Panc1 (cell line): ENCODE data around the gene UGT1A7. TPM values are rescaled to one million over a fixed set of nuclear protein-coding genes. Genes with fewer than 3 reads are reported as not detected.

Experiments used
- ATAC-seq: fragments of 200-7000 bp; cut with Tn5 transposase; 2 replicates; pipeline ENCODE4 v1.9.1; 2020; ENCODE audit warnings: mild to moderate bottlenecking, moderate library complexity
- BruUV-seq: library from RNA; stranded (reverse); fragments of 400-500 nt; replicated peaks from 2 replicates; lab custom pipeline; 2021; lab: Mats Ljungman, UMichigan
- CTCF ChIA-PET: fragments of 300-600 bp; sonication (Branson Sonifier 250); formaldehyde crosslinking; loops from one replicate; lab custom pipeline; 2022; ENCODE audit warnings: antibody characterized with exemption; lab: Charles Lee
- POLR2A ChIA-PET: fragments of 300-600 bp; sonication (Branson Sonifier 250); formaldehyde crosslinking; loops from one replicate; lab custom pipeline; 2022; ENCODE audit warnings: antibody characterized with exemption; lab: Charles Lee
- DNase-seq: peaks from one replicate; pipeline ENCODE4 v3.0.0-alpha.2; 2010; ENCODE audit warnings: low read depth, low spot score
- H3K27ac ChIP-seq: 2 replicates; pipeline ENCODE4 v1.5.1; 2011; ENCODE audit warnings: mild to moderate bottlenecking, low read length, inconsistent platforms
- H3K27me3 ChIP-seq: fragments of 200-500 bp; sonication (Bioruptor generic); 2 replicates; pipeline ENCODE4 v1.6.0; 2014; ENCODE audit warnings: low read length, inconsistent platforms; ENCODE audit not compliant: control insufficient read depth, insufficient read depth
- H3K36me3 ChIP-seq: fragments of 200-500 bp; sonication (Bioruptor generic); 2 replicates; pipeline ENCODE4 v1.5.1; 2014; ENCODE audit warnings: inconsistent platforms, mild to moderate bottlenecking, low read length, moderate library complexity; ENCODE audit not compliant: control insufficient read depth, insufficient read depth
- H3K4me1 ChIP-seq: 2 replicates; pipeline ENCODE4 v1.5.1; 2011; ENCODE audit warnings: inconsistent platforms, mild to moderate bottlenecking, low read length, moderate library complexity; ENCODE audit not compliant: control insufficient read depth, insufficient read depth
- H3K4me3 ChIP-seq, 2 experiments: 2 replicates each; pipeline ENCODE4 v1.5.1; 2011 to 2012; ENCODE audit warnings: low read depth in 2 of 2, low read length in 2 of 2, mild to moderate bottlenecking in 2 of 2, inconsistent platforms in 1 of 2, moderate library complexity in 1 of 2
- H3K9me3 ChIP-seq: fragments of 200-500 bp; sonication (Bioruptor generic); 2 replicates; pipeline ENCODE4 v1.5.1; 2014; ENCODE audit warnings: low read depth, mild to moderate bottlenecking, inconsistent platforms, low read length, moderate library complexity; ENCODE audit not compliant: control insufficient read depth, insufficient read depth
- POLR2AphosphoS5 ChIP-seq: IDR thresholded peaks from 2 replicates; pipeline ENCODE4 v1.6.1; 2012; ENCODE audit warnings: mild to moderate bottlenecking, low read depth, low read length, moderate library complexity
- SIN3A ChIP-seq: IDR thresholded peaks from 2 replicates; pipeline ENCODE4 v1.6.1; 2012; ENCODE audit warnings: low read depth, mild to moderate bottlenecking, low read length, moderate library complexity, borderline replicate concordance; ENCODE audit not compliant: insufficient read depth
- TCF7L2 ChIP-seq: IDR thresholded peaks from 2 replicates; pipeline ENCODE4 v1.6.1; 2011; ENCODE audit warnings: mild to moderate bottlenecking, low read depth, low read length, inconsistent platforms
- in situ Hi-C: cut with HindIII; loops from 2 replicates; pipeline ENCODE4 v1.10.0; 2016; ENCODE audit warnings: low sequenced_read_pairs, low pct_unique_long_range_greater_than_20kb
- intact Hi-C: fragments of 100-400 bp; cut with micrococcal nuclease; formaldehyde crosslinking; loops from one replicate; pipeline ENCODE4 v1.10.0; 2022; ENCODE audit not compliant: unreplicated experiment
- total RNA-seq: library from RNA; stranded (reverse); gene quantifications from one replicate; pipeline ENCODE4 v1.2.1, GENCODE V29; 2021; ENCODE audit not compliant: unreplicated experiment
- TF ChIP-seq, protein P1 (sequence below): fragments of 450-650 bp; IDR thresholded peaks from 2 replicates; pipeline ENCODE4 v1.5.1; 2017; ENCODE audit warnings: mild to moderate bottlenecking
- TF ChIP-seq, protein P2 (sequence below), 2 experiments: IDR thresholded peaks; 2 replicates each; pipeline ENCODE4 v1.6.1; 2011 to 2012; ENCODE audit warnings: low read depth in 2 of 2, control low read depth in 1 of 2, low read length in 1 of 2, mild to moderate bottlenecking in 1 of 2, moderate library complexity in 1 of 2; ENCODE audit not compliant: insufficient read depth in 1 of 2

The UGT1A7 gene
- total RNA-seq, 1 experiment from 2014 or later, result not detected

DNA sequence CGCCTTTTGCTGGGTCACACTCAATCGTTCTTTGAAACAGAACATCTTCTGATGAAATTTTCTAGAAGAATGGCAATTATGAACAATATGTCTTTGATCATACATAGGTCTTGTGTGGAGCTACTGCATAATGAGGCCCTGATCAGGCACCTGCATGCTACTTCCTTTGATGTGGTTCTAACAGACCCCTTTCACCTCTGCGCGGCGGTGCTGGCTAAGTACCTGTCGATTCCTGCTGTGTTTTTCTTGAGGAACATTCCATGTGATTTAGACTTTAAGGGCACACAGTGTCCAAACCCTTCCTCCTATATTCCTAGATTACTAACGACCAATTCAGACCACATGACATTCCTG is 31.5 kb downstream of the UGT1A7 start:
- no peak for ATAC-seq
- Histone ChIP-seq H3K9me3 (no peaks in the 10 kb centered on the region), H3K27ac (no peak overlapping the region), H3K4me3 (no peak overlapping the region), H3K36me3 (no peaks in the 10 kb centered on the region), H3K27me3 (no peaks in the 10 kb centered on the region), H3K4me1 (no peaks in the 10 kb centered on the region; the same call in 1 of the 2 replicates)
- no peak for DNase-seq
- TF ChIP-seq POLR2AphosphoS5 (no peak), SIN3A (no peak), TCF7L2 (no peak)
- TF ChIP-seq, protein P1, sequence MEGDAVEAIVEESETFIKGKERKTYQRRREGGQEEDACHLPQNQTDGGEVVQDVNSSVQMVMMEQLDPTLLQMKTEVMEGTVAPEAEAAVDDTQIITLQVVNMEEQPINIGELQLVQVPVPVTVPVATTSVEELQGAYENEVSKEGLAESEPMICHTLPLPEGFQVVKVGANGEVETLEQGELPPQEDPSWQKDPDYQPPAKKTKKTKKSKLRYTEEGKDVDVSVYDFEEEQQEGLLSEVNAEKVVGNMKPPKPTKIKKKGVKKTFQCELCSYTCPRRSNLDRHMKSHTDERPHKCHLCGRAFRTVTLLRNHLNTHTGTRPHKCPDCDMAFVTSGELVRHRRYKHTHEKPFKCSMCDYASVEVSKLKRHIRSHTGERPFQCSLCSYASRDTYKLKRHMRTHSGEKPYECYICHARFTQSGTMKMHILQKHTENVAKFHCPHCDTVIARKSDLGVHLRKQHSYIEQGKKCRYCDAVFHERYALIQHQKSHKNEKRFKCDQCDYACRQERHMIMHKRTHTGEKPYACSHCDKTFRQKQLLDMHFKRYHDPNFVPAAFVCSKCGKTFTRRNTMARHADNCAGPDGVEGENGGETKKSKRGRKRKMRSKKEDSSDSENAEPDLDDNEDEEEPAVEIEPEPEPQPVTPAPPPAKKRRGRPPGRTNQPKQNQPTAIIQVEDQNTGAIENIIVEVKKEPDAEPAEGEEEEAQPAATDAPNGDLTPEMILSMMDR, result no peak
- no TSS peak for BruUV-seq
- POLR2A ChIA-PET, result no interaction called here
- intact Hi-C loops, result no loop called here
- CTCF ChIA-PET, result no interaction called here
- in situ Hi-C loops, result no loop called here

DNA sequence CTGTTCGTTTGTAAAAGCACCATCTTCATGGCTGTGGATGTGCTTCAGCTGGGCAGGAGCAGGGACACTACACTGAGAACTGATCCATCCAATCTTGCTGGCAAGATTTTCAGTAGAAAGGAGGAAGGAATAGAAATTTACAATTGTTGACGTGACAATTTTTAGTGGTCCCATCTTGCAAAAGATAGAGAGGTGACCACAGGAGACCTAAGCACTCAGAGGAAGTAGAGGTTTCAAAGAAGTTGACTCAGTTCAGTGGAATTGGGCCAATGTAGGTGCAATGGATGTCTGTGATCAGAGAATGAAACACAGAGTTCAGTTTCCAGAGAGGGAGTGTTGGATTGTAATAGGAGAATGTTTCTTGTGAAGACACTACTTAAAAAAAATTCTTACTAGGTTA is 32.4 kb downstream of the UGT1A7 start:
- POLR2A ChIA-PET, result no interaction called here
- no TSS peak for BruUV-seq
- TF ChIP-seq SIN3A, result no peak
- TF ChIP-seq POLR2AphosphoS5, result no peak
- TF ChIP-seq, protein P2, sequence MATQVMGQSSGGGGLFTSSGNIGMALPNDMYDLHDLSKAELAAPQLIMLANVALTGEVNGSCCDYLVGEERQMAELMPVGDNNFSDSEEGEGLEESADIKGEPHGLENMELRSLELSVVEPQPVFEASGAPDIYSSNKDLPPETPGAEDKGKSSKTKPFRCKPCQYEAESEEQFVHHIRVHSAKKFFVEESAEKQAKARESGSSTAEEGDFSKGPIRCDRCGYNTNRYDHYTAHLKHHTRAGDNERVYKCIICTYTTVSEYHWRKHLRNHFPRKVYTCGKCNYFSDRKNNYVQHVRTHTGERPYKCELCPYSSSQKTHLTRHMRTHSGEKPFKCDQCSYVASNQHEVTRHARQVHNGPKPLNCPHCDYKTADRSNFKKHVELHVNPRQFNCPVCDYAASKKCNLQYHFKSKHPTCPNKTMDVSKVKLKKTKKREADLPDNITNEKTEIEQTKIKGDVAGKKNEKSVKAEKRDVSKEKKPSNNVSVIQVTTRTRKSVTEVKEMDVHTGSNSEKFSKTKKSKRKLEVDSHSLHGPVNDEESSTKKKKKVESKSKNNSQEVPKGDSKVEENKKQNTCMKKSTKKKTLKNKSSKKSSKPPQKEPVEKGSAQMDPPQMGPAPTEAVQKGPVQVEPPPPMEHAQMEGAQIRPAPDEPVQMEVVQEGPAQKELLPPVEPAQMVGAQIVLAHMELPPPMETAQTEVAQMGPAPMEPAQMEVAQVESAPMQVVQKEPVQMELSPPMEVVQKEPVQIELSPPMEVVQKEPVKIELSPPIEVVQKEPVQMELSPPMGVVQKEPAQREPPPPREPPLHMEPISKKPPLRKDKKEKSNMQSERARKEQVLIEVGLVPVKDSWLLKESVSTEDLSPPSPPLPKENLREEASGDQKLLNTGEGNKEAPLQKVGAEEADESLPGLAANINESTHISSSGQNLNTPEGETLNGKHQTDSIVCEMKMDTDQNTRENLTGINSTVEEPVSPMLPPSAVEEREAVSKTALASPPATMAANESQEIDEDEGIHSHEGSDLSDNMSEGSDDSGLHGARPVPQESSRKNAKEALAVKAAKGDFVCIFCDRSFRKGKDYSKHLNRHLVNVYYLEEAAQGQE (IDR thresholded peaks at IDR 0.05; ENCODE audit: insufficient read depth in 1 of 2, low read depth in 2 of 2, low read length in 1 of 2), result no peak
- TF ChIP-seq, protein P1, result no peak
- TF ChIP-seq TCF7L2, result no peak
- H3K27ac ChIP-seq, result no peak overlapping the region
- no peaks in the 10 kb centered on the region for H3K27me3 ChIP-seq
- CTCF ChIA-PET, result no interaction called here
- DNase-seq, result no peak
- ATAC-seq, result no peak
- H3K4me3 ChIP-seq, result no peak overlapping the region
- no peaks in the 10 kb centered on the region; the same call in 1 of the 2 replicates for H3K4me1 ChIP-seq
- no peaks in the 10 kb centered on the region for H3K36me3 ChIP-seq
- H3K9me3 ChIP-seq, result no peaks in the 10 kb centered on the region
- intact Hi-C loops, result no loop called here
- in situ Hi-C loops, result no loop called here
